KOPT-K1 (cell line): ENCODE measurements around the gene SNX30.

Experiments
- H3K27ac ChIP-seq: fragments of 200-600 bp; sonication (generic); 2 replicates; pipeline ENCODE4 v1.5.1; 2016; ENCODE audit warnings: antibody characterized with exemption, mild to moderate bottlenecking, low read depth, low read length; ENCODE audit not compliant: poor library complexity, severe bottlenecking
- H3K36me3 ChIP-seq: fragments of 200-600 bp; sonication (generic); 2 replicates; pipeline ENCODE4 v1.5.1; 2017; ENCODE audit warnings: antibody characterized with exemption, mild to moderate bottlenecking, low read length, moderate library complexity; ENCODE audit not compliant: insufficient read depth
- H3K9me3 ChIP-seq: fragments of 200-600 bp; sonication (generic); 2 replicates; pipeline ENCODE4 v1.5.1; 2017; ENCODE audit warnings: antibody characterized with exemption, low read length, mild to moderate bottlenecking; ENCODE audit not compliant: insufficient read depth, poor library complexity, severe bottlenecking

Gene SNX30

GRCh38 chr9:112911736-112912135, 161.2 kb downstream of the SNX30 start:
- Histone ChIP-seq H3K9me3 (peaks cover 6% of the 10 kb centered on the region), H3K36me3 (no peaks in the 10 kb centered on the region), H3K27ac (no peak overlapping the region)

DNA sequence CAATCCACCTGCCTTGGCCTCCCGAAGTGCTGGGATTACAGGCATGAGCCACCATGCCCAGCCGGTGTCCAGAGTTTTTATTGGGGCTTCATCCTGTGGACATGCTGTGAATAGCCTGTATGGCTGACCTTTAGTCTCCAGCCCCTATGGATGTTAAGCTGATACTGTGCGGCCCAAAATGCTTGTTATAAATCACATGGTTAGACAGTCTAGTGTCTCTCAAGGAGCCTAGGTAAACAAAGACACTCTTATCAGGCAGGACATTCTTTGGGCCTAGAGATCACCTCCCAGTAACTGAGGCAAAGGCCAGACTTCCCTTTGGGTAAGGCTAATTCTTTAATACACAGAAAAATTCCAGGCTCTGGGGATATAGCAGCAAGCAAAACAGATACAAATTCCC, 162.1 kb downstream of the SNX30 start:
- H3K9me3 ChIP-seq = peaks cover 6% of the 10 kb centered on the region
- H3K36me3 ChIP-seq = no peaks in the 10 kb centered on the region
- H3K27ac ChIP-seq = no peak overlapping the region

- peaks cover 6% of the 10 kb centered on the region for H3K9me3 ChIP-seq
- no peak overlapping the region for H3K27ac ChIP-seq
- H3K36me3 ChIP-seq = no peaks in the 10 kb centered on the region
These were observed 162.8 kb downstream of the SNX30 start for GRCh38 chr9:112913326-112913725.

DNA sequence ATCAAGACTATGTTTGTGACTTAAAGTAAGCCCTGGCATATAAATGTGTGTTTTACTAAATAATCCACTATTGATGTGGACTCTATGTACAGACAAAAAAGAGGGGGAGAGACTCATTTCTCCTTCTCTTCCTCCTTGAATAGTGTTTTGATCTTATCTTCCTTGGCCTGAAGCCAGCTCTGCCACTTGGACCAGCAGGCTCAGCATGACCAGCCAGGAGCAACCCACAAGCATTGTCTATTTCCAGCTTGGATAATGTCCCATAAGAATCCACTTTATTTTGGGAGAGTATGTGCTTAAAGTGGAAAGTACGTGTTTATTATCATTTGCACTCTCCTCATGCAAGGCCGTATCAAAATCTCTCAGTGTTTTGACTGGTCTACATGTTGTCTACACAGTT, 164.0 kb downstream of the SNX30 start:
- Histone ChIP-seq H3K36me3 (no peaks in the 10 kb centered on the region), H3K27ac (no peak overlapping the region), H3K9me3 (peaks cover 6% of the 10 kb centered on the region)

DNA sequence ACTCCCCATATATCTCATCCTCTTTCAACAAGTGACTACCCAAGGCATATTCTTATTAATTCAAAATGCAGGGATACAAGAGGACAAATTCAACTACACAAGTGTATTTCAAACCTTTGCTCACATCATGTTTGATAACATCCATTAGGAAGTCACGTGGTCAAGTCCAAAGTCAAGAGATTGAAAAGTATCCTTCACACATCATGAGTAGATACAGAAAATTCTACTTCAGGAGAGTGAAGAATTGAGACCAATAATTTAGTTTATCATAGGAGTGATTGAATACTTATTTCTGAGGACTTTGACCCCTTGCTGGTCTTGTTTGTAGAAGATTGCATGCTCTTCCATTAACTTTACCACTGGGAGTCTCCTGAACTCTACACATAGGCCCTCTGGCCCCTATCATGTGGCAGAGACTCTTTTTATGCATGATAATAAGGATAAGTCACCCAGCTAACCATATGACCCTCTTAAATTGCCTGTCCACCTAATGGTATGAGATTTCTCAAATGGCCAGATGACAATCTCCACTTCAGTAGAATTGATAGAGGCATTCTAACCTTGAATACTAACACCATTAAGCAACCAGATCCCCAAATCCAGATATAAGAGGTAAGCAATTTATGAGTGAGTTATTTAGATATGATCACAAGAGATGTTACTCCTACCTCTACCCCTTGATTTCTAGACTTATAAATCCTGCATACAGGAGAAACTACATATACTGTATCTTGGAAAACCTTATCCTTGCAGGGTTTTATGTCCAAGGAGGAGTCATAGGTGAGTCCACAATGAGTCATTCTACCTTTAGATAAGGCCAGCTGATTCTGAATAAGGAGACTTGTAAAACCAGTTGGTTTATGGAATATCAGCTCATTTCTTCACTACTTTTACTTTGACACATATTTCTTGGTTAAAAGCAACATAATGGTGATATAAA, 166.8 kb downstream of the SNX30 start:
- H3K27ac ChIP-seq = no peak overlapping the region
- H3K36me3 ChIP-seq = no peaks in the 10 kb centered on the region
- peaks cover 5% of the 10 kb centered on the region for H3K9me3 ChIP-seq

- Histone ChIP-seq H3K9me3 (no peaks in the 10 kb centered on the region), H3K27ac (no peak overlapping the region), H3K36me3 (no peaks in the 10 kb centered on the region)
These were observed 167.4 kb downstream of the SNX30 start for GRCh38 chr9:112917987-112918362.

- H3K36me3 ChIP-seq = no peaks in the 10 kb centered on the region
- no peak overlapping the region for H3K27ac ChIP-seq
These were observed 171.0 kb downstream of the SNX30 start for GRCh38 chr9:112921549-112921948.

More at GRCh38 chr9:112921549-112921948, 171.0 kb downstream of the SNX30 start:
- no peaks in the 10 kb centered on the region for H3K9me3 ChIP-seq
